AG09309 (cell line): ENCODE results near the gene BRK1.
"Not testable (repeated sequence)": the region's sequence is repeated elsewhere in the genome, so short reads cannot be mapped to it uniquely, and the experiment has no call there.

ENCODE experiments used
- DNase-seq: peaks from one replicate; pipeline ENCODE4 v3.0.0-alpha.2; 2010; ENCODE audit warnings: low read depth
- H3K4me3 ChIP-seq: 2 replicates; pipeline ENCODE4 v1.5.1; 2011; ENCODE audit warnings: mild to moderate bottlenecking, low read depth, low read length, moderate library complexity; ENCODE audit not compliant: control insufficient read depth
- TF ChIP-seq, protein P1 (sequence below): IDR thresholded peaks from 2 replicates; pipeline ENCODE4 v1.5.1; 2011; ENCODE audit warnings: mild to moderate bottlenecking, low read depth, low read length, inconsistent platforms; ENCODE audit not compliant: insufficient read depth, control insufficient read depth; ENCODE audit errors: missing control alignments

BRK1 gene

DNA sequence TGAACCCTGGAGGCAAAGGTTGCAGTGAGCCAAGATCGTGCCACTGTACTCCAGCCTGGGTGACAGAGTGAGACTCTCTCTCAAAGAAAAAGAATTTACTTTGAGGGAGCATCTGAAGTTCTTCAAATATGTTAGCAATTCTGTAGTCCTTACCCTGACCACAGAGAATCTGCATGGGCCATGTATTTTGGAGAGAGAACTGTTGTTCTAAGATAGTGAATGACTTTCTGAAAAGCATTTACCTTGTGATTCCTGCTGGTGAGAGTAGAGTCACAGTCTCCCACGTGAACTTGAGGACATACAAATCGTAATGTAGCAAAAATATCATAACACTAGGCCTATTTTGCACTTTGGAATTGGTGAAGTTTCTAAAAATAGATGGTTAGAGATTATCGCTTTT lies 3.9 kb downstream of the BRK1 start:
- TF ChIP-seq, protein P1, sequence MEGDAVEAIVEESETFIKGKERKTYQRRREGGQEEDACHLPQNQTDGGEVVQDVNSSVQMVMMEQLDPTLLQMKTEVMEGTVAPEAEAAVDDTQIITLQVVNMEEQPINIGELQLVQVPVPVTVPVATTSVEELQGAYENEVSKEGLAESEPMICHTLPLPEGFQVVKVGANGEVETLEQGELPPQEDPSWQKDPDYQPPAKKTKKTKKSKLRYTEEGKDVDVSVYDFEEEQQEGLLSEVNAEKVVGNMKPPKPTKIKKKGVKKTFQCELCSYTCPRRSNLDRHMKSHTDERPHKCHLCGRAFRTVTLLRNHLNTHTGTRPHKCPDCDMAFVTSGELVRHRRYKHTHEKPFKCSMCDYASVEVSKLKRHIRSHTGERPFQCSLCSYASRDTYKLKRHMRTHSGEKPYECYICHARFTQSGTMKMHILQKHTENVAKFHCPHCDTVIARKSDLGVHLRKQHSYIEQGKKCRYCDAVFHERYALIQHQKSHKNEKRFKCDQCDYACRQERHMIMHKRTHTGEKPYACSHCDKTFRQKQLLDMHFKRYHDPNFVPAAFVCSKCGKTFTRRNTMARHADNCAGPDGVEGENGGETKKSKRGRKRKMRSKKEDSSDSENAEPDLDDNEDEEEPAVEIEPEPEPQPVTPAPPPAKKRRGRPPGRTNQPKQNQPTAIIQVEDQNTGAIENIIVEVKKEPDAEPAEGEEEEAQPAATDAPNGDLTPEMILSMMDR, result no peak
- no peak for DNase-seq
- no peak overlapping the region for H3K4me3 ChIP-seq

DNA sequence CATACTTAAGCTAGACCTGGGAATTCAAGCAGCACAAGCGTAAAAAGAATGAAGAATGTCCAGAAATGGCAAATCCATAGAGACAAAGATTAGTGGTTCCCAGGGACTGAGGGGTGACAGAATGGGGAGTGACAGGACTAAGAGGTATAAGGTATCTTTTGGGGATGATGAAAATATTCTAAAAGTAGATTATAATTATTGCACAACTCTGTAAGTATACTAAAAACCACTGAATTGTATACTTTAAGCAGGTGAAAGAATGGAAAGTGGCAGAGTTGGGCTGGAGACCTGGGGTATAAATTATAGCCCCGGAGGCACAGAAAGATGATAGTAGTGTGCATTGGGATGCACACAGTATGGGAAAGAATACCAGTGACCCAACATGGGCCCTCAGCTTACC lies 5.6 kb downstream of the BRK1 start:
- H3K4me3 ChIP-seq, result no peak overlapping the region
- TF ChIP-seq, protein P1, result no peak
- DNase-seq, result no peak

- TF ChIP-seq, protein P1, result no peak
- no peak overlapping the region for H3K4me3 ChIP-seq
- no peak for DNase-seq
Observed at GRCh38 chr3:10122724-10123123, 7.2 kb downstream of the BRK1 start.

GRCh38 chr3:10135872-10136271 lies 20.4 kb downstream of the BRK1 start:
- DNase-seq, H3K4me3 ChIP-seq: not testable (repeated sequence)

DNA sequence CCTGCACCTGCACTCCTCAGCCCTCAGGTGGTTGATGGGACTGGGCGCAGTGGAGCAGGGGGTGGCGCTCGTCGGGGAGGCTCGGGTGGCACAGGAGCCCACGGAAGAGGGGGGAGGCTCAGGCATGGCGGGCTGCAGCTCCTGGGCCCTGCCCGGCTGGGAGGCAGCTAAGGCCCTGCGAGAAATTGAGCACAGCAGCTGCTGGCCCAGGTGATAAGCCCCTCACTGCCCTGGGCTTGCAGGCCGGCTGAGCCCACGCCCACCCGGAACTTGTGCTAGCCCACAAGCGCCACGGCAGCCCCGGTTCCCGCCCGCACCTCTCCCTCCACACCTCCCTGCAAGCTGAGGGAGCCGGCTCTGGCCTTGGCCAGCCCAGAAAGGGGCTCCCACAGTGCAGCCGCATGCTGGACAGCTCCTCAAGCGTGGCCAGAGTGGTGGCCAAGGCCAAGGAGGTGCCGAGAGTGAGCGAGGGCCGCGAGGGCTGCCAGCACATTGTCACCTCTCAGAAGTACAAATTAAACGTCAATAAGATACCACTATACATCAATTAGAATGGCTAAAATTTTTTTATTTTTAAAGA lies 21.0 kb downstream of the BRK1 start:
- TF ChIP-seq, protein P1, result no peak
- DNase-seq, result no peak
- H3K4me3 ChIP-seq, result no peak overlapping the region

- TF ChIP-seq, protein P1, result no peak
Observed at GRCh38 chr3:10137178-10137577, 21.7 kb downstream of the BRK1 start.

DNA sequence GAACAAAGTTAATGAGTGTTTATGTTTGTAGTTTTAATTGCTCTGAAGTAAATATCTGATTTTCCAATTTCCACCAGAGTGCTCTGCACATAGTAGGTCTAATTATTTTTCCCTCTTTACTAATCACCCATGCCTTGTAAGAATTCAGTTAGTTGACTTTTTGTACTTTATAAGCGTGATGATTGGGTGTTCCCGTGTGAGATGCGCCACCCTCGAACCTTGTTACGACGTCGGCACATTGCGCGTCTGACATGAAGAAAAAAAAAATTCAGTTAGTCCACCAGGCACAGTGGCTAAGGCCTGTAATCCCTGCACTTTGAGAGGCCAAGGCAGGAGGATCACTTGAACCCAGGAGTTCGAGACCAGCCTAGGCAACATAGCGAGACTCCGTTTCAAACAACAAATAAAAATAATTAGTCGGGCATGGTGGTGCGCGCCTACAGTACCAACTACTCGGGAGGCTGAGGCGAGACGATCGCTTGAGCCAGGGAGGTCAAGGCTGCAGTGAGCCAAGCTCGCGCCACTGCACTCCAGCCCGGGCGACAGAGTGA lies 25.6 kb downstream of the BRK1 start:
- TF ChIP-seq, protein P1, result no peak
- DNase-seq, result no peak
- no peak overlapping the region; the same call in 1 of the 2 replicates for H3K4me3 ChIP-seq

More at GRCh38 chr3:10137178-10137577, 21.7 kb downstream of the BRK1 start:
- no peak for DNase-seq
- H3K4me3 ChIP-seq, result no peak overlapping the region
